Activated CD8-positive, alpha-beta memory T cell treated with anti-CD3 and anti-CD28 coated beads for 48 hours (primary cell): ENCODE results near the gene UCKL1.
A peak's percentile ranks its signal among the peaks of the same experiment; 100 is the strongest.
"Not testable (repeated sequence)": the region's sequence is repeated elsewhere in the genome, so short reads cannot be mapped to it uniquely, and the experiment has no call there.

Experiments
- DNase-seq, 3 experiments: peaks; one replicate each; pipeline ENCODE4 v3.0.0-alpha.2; 2020; ENCODE audit warnings: low read depth in 2 of 3, low spot score in 2 of 3

The UCKL1 gene

GRCh38 chr20:63945031-63945658, 11.1 kb downstream of the UCKL1 start:
- DNase-seq: no peak

- no peak for DNase-seq
These were observed 11.9 kb downstream of the UCKL1 start for GRCh38 chr20:63944078-63944941.

- no peak for DNase-seq
These were observed 12.5 kb downstream of the UCKL1 start for GRCh38 chr20:63943808-63944077.

- no peak for DNase-seq
These were observed 13.0 kb downstream of the UCKL1 start for GRCh38 chr20:63942969-63943807.

- peak in 1 of 3 experiments; percentile 46 for DNase-seq
These were observed 13.8 kb downstream of the UCKL1 start for GRCh38 chr20:63942250-63942951.

GRCh38 chr20:63941282-63942081, 14.7 kb downstream of the UCKL1 start:
- DNase-seq: peak in 1 of 3 experiments; percentile 59

- no peak for DNase-seq
These were observed 15.5 kb downstream of the UCKL1 start for GRCh38 chr20:63940472-63941266.

GRCh38 chr20:63940071-63940471, 16.1 kb downstream of the UCKL1 start:
- no peak for DNase-seq

GRCh38 chr20:63939061-63939935, 16.9 kb downstream of the UCKL1 start:
- no peak for DNase-seq

GRCh38 chr20:63937596-63937995, 18.6 kb downstream of the UCKL1 start:
- no peak for DNase-seq

- no peak for DNase-seq
These were observed 20.8 kb downstream of the UCKL1 start for GRCh38 chr20:63935447-63935846.

GRCh38 chr20:63934271-63935068, 21.7 kb downstream of the UCKL1 start:
- DNase-seq: no peak

- DNase-seq: no peak
These were observed 22.6 kb downstream of the UCKL1 start for GRCh38 chr20:63933646-63934045.

GRCh38 chr20:63932606-63933160, 23.5 kb downstream of the UCKL1 start:
- no peak for DNase-seq

GRCh38 chr20:63931735-63932134, 24.5 kb downstream of the UCKL1 start:
- no peak for DNase-seq

GRCh38 chr20:63930971-63931553, 25.2 kb downstream of the UCKL1 start:
- no peak for DNase-seq

GRCh38 chr20:63929473-63929883, 26.7 kb downstream of the UCKL1 start:
- DNase-seq: not testable (repeated sequence)
